GM21526 (cell line): ENCODE measurements around the gene MGMT.

Source experiments
- ATAC-seq: cut with Tn5 transposase; IDR thresholded peaks from one replicate; pipeline ENCODE4 v1.9.1; 2021; ENCODE audit warnings: moderate library complexity; ENCODE audit not compliant: unreplicated experiment, low FRiP score

MGMT gene

DNA sequence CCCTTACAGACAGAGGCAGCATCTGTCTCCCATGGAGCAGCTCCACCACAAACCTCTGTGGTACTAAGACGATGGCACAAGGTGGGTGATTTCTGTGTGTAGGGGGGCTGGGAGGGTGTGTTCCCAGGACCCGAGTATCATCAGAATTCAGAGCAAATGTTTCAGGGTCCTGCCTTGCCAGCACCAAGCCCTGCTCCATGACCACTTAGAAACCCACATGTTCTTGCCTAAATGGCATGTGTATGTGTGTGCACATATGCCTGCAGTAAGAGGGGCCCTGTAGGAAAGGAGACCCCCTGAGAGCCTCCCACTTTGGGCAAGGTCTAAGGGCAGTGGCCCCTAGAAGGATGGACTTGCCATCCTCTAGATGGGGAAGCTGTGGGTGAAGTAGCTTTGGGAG is 17.1 kb upstream of the MGMT start:
- no peak for ATAC-seq

DNA sequence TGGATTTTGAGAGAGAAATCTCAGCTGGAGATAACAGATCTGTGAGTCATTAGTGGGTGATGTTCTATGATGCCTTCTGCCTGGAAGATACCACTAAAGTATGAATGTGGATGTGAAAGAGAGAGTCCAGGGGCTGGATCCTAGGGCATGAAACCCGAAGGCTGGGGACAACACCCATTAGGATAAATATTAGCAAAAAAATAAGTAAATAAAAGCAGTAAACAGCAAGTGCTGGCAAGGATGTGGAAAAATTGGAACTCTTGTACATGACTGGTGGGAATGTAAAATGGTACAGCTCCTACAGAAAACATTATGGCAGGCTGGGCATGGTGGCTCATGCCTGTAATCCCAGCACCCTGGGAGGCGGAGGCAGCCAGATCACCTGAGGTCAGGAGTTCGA is 16.6 kb upstream of the MGMT start:
- ATAC-seq, result no peak

DNA sequence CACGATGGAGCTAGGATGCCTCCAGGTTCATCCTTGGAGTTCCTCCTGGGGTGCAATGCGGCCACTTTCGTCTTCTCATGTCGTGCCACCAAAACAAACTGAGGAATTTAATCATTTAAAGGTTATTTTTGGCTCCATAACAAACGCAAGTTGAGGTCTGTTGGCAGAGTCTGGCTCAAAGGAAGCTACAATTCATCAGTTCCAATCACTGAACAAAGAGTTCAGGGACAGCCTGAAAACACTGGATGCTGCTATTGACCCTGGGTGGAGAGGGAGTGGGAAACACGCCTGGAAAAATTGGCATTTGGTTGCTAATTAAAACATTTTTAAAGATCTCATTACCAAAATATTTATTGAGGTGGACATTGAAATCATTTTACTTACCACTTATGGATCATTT is 11.4 kb upstream of the MGMT start:
- no peak for ATAC-seq

DNA sequence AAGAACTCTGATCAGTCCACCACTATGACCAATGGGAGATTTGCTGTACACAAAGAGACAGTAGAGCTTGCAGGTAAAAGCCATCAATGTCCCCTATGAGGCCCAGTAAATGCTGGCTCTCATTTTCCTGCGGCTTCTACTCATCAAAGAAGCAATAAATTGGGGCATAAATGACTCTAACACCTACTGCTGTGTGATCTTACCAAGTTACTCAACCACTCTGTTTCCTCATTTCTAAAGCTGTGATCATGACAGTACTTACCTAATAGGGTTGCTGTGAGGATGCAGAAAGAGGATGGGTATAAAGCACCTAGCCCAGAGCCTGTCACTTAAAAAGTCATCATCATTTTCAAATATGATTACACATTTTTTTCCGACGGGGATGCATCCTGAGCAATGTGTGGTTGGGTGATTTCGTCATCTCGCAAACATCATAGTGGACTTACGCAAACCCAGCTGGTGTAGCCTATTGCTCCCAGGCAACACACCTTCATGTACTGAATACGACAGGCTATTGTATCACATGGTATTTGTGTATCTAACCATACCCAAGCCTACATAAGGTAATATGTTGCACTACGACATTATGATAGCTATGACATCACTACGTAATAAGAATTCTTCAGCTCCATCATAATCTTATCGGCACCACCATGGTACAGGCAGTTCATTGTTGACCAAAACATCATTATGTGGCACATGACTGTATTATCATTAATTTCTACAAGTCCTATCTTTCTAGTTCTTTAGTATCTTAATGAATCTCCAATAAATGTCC is 7.1 kb upstream of the MGMT start:
- no peak for ATAC-seq

DNA sequence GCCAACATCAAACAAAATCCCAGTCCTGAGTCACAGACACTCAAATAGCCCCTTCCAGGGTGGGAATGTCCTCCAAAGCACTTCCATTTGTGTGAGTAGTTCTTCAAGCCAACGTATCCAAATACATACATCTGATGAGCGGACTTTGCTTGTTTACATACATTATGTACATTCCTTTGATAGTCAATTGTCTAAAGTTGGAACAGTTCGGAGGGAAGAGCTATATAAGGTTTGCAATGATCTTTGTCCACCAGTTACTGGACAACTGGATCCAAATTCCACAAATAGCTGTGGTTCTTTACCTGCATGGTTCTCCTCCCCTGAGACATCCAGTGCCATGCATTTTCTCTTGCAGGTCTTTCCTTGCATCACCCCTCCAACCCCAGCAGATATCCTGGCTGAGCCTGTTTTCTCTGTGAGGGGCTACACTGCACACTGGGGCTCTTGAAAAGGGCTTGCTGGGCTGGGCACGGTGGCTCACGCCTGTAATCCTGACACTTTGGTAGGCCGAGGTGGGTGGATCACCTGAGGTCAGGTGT is 4.7 kb upstream of the MGMT start:
- ATAC-seq, result no peak

- ATAC-seq, result no peak
Measured at GRCh38 chr10:129464251-129464650, 2.8 kb upstream of the MGMT start.

GRCh38 chr10:129465796-129466702 is 992 bp upstream of the MGMT start:
- ATAC-seq, result peak; percentile 1

DNA sequence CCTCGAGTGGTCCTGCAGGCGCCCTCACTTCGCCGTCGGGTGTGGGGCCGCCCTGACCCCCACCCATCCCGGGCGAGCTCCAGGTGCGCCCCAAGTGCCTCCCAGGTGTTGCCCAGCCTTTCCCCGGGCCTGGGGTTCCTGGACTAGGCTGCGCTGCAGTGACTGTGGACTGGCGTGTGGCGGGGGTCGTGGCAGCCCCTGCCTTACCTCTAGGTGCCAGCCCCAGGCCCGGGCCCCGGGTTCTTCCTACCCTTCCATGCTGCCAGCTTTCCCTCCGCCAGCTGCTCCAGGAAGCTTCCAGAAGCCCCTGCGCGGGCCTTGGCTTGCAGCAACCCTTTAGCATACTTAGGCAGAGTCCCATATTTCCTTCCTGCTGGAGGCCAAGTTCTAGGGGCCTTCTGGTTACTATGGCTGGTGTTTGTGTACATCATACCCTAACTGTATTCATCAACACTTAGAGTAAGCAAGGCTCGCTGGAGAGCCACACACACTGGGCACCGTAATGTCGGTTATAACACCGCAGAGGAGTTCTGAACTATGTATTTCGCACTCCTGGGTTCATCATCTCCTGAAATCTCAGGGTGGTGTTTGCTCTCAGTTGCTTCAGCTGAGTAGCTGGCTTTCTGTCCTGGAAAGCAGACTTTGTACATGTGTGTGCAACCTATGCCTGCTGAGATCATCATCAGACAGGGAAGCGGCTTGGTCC is 471 bp downstream of the MGMT start:
- peak; percentile 40 for ATAC-seq

GRCh38 chr10:129468187-129468586 is 1.1 kb downstream of the MGMT start:
- ATAC-seq, result no peak

GRCh38 chr10:129470103-129470851 is 3.2 kb downstream of the MGMT start:
- ATAC-seq, result no peak

DNA sequence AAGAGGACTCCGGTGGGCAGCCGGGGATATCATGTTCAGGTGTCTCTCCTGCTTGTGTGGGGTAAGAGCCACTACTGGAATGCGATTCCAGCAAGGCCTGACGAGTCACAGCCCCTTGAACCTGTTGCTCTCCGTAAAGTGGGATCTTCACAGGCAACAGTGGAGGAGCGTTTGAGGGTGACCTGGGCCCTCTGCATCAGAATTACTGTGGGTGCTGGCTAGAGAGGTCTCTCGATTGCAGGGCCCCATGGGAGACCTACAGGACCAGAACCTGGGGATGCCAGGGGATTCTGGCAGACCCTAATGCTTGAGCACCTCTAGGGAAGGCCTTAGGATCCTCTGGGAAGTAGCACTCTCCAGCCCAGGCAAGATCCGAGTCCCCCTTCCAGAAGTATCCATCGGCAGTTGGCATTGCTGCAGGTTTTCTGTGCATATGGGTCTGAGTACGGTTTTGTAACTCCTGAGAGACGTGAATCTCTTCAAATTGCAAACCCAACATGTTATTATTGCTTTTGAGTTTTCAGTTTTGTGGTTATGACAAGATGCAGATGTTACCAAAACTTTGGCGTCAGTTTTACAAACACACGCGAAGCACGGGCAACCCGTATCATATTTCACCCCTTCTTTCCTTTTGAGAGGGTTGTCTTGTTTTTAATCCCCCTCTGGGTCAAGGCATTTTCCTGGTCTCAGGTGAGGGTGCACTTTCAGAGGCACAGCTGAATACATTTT is 4.6 kb downstream of the MGMT start:
- ATAC-seq, result no peak

DNA sequence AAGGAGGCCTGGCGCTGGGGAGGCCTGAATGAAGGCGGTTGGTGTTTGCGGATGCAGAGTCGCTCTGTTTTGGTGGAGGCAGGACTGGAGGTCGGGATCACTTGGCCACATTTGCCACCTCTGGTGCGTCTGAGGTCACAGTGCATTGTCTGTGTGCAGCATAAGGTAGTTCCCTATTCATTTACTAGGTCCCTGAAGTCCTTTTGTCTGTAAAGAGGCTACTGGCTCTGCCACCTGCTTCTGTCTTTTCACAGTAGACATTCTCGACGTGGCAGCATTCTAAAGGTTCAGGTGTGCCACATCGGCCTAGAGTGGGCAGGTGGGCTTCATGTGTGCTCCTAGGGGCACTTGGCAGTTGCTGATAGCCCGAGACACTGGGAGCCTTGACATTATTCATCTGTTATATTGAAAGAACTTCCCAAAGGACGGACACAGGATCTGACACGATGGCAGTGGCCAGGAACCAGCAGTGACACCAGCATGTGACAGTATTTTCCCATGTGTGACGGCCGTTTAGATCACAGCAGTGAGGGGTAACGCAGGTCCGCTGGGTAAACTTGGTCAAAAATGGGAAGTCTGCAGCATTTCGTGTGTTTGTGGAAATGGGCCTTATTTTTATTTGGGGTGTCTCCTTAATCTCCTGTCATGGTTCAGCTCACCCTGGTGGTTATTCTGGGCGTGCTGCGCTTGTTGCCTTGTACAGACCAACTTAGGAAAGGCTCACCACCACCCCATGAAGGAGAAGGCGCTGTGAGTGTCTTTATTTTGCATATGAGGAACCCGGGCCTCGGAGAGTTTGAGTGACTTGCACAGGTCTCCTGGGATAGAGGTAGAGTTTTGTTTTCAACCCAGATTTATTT is 5.9 kb downstream of the MGMT start:
- no peak for ATAC-seq

DNA sequence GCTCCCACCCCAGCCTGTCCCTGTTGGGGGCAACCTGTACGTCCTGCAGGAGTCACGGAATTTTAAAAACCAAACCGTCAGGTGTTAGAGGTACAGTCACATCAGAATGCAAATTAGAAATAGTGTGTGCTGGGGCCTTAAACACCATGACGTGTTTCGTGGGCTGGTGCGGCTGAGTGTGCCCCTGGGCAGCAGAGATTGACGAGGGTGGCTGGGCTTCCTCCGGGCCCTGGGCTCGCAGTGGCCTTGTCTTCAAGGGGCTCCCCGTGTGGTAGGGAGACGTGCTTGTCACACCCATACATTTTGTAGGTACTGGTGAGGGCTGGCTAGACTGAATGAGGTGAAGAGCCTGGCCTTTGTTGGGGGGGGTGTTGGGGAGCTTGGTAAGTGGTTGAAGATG is 7.6 kb downstream of the MGMT start:
- ATAC-seq, result no peak

DNA sequence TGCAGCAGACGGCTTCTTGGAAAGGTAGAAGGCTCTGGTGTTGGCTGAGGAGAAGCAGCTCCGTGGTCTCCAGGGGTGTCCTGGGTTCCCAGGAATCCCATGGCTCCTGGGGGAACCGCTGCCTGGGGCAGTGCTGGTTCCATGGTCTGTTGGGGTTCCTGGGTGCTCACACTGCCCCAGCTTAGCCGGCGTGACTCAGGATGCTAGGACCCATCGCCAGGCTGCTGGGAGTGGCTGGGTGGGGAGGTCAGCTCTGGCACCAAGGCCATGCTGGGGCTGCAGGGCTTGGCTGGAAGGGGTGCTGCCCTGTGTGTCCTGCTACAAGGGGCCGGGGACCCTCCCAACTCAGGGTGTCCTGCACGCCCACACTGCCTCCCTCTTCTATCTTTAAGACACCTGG is 9.4 kb downstream of the MGMT start:
- ATAC-seq, result no peak

GRCh38 chr10:129477051-129477450 is 10.0 kb downstream of the MGMT start:
- ATAC-seq, result no peak

DNA sequence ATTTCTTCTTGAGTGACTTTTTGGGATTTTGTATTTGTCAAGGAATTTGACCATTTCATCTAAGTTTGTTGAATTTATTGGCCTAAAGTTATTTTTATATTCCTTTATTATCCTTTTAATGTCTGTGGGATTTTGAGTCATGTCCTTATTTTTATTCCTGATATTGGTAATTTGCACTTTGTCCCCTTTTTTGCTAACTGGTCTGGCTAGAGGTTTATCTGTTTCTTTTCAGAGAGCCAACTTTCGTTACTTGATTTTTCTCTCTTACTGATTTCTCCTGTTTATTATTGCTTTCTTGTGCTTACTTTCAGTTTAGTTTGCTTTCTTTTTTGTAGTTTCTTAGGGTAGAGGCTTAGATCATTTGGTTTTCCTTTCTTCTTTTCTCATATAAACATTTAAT is 14.6 kb downstream of the MGMT start:
- no peak for ATAC-seq

DNA sequence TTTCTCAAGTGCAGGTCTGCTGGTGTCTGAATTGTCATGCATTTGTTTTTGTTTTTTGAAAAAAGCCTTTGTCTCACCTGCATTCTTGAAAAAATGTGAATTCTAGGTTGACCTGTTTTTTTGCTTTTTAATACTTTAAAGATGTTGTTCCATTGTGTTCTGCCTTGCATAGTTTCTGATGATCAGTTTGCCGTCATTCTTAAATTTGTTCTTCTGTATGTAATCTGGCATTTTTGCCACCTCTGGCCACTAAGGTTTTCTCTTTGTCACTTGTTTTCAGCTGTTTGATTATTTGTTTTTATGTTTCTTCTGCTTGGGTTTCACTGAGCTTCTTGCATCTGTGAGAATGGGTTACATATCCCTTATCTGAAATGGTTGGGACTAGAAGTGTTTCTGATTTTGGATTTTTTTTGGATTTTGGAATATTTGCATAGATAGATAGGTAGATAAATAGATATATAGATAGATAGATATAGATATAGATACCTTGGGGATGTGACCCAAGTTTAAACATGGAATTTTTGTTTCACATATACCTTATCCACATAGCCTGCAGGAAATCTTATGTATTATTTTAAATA is 16.5 kb downstream of the MGMT start:
- no peak for ATAC-seq

GRCh38 chr10:129486805-129487204 is 19.8 kb downstream of the MGMT start:
- ATAC-seq, result no peak
